MM.1S (cell line): Measurements from ENCODE around the gene DSCAM.

Source experiments
- EZH2 ChIP-seq: fragments of 300-600 bp; sonication (generic); optimal IDR thresholded peaks from 2 replicates; pipeline ENCODE3; 2017; ENCODE audit warnings: low read depth, mild to moderate bottlenecking, antibody characterized with exemption, low read length, mixed read lengths
- EZH2phosphoT487 ChIP-seq: fragments of 300-600 bp; sonication (generic); IDR thresholded peaks from 2 replicates; pipeline ENCODE4 v1.6.1; 2018; ENCODE audit warnings: antibody characterized with exemption, low read length
- TF ChIP-seq, protein P1 (sequence below): fragments of 300-600 bp; sonication (generic); IDR thresholded peaks from 2 replicates; pipeline ENCODE4 v1.5.1; 2016; ENCODE audit warnings: antibody characterized with exemption, low read length, mixed read lengths

DNA sequence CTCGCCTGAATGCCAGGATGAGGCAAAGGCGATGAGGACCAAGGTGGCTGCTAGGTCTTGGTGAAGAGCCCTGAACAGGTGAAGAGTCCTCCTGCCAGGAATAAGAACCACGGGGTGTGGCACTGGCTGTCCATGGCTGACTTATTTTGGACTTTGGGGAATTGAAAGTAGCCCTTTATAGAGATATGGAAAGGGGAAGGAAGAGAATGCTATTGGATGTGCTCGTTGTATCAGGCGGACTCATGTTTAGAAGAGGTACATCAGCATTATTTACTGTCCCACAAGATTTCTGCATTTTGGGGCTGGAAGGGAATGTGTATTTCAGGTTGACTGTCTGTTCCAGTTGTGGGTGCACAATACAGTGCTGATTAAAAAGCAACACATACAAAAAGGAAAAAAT, 465.8 kb downstream of the DSCAM start:
- TF ChIP-seq, protein P1, sequence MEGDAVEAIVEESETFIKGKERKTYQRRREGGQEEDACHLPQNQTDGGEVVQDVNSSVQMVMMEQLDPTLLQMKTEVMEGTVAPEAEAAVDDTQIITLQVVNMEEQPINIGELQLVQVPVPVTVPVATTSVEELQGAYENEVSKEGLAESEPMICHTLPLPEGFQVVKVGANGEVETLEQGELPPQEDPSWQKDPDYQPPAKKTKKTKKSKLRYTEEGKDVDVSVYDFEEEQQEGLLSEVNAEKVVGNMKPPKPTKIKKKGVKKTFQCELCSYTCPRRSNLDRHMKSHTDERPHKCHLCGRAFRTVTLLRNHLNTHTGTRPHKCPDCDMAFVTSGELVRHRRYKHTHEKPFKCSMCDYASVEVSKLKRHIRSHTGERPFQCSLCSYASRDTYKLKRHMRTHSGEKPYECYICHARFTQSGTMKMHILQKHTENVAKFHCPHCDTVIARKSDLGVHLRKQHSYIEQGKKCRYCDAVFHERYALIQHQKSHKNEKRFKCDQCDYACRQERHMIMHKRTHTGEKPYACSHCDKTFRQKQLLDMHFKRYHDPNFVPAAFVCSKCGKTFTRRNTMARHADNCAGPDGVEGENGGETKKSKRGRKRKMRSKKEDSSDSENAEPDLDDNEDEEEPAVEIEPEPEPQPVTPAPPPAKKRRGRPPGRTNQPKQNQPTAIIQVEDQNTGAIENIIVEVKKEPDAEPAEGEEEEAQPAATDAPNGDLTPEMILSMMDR: no peak
- TF ChIP-seq EZH2phosphoT487 (no peak), EZH2 (no peak)
